ENCODE data around the gene UMAD1.
"Not testable (repeated sequence)": the region's sequence is repeated elsewhere in the genome, so short reads cannot be mapped to it uniquely, and the experiment has no call there.

UMAD1 gene

GRCh38 chr7:7653593-7654187, 13.1 kb downstream of the UMAD1 start:
- DNase-seq: no peak

DNA sequence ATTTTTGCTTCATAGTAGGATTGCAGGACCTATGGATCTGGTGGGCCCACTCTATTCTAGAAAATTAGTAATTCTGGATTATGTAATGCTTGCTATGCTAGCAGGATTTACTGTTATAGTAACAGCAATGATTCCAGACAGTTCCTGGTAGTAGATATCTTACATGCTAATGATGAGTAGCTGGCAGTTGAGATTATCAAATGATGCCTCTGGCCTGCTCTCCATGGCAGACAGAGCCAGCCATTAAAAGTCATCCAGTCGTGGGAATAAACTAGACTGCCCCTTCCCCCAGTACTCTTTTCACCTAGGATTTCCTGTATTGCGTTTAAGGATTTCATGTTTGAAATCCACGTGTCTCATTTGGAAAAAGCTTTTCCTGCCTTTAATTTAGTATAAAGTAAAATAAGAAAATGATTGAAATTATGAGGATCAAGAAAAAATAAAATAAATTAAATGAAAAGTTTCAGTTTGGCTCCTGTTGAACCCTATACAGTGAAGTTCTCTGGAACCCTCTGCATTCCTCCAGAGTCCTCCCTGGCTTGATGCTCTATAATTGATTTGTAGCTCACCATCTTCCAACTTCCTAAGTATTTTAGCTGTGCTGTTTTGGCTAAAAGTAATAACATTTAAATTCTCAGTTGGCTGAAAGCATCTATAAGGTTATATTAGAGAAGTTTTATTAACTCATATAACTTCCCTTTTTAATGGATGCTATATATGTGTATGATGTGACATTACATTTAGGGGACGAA, 14.6 kb downstream of the UMAD1 start:
- no peak for DNase-seq

GRCh38 chr7:7656459-7656858, 15.9 kb downstream of the UMAD1 start:
- not testable (repeated sequence) for DNase-seq

- no peak for DNase-seq
These were observed 22.0 kb downstream of the UMAD1 start for GRCh38 chr7:7662527-7662926.

- no peak for DNase-seq
These were observed 23.7 kb downstream of the UMAD1 start for GRCh38 chr7:7664291-7664690.

GRCh38 chr7:7665031-7665430, 24.5 kb downstream of the UMAD1 start:
- no peak for DNase-seq

- DNase-seq: no peak
These were observed 26.6 kb downstream of the UMAD1 start for GRCh38 chr7:7667187-7667586.

GRCh38 chr7:7668706-7669105, 28.2 kb downstream of the UMAD1 start:
- DNase-seq: no peak

- no peak for DNase-seq
These were observed 29.9 kb downstream of the UMAD1 start for GRCh38 chr7:7670490-7670889.

- DNase-seq: no peak
These were observed 30.8 kb downstream of the UMAD1 start for GRCh38 chr7:7671361-7671760.

DNA sequence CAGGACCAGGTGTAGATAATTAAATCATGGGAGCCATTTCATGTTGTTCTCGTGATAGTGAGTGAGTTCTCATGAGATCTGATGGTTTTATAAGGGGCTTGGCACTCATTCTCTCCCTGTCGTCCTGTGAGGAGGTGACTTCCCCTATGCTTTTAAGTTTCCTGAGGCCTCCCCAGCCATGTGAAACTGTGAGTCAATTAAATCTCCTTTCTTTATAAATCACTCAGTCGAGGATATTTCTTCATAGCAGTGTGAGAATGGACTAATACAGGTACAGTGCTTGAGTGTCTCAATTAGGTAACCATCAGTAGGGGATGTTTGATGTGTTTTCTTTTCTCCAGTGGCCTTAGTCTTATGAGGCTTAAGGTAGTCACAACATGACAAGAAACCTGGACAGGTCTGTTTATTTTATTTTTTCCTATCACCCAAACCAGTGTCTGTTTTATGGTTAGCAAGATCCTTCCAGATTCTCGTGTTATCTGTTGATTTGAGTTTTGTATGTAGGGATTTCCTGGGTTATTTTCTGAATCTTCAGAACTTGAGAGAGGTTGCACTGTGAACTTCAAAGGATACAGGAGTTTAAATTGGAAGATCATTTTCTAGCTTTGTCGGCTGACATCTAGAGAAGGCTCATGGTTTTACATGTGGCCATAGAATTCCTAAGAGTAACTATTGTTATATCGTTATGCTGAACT, 32.1 kb downstream of the UMAD1 start:
- DNase-seq: no peak

GRCh38 chr7:7673240-7673550, 32.6 kb downstream of the UMAD1 start:
- DNase-seq: no peak

- no peak for DNase-seq
These were observed 35.1 kb downstream of the UMAD1 start for GRCh38 chr7:7675686-7676085.

- not testable (repeated sequence) for DNase-seq
These were observed 39.1 kb downstream of the UMAD1 start for GRCh38 chr7:7679640-7680039.

DNA sequence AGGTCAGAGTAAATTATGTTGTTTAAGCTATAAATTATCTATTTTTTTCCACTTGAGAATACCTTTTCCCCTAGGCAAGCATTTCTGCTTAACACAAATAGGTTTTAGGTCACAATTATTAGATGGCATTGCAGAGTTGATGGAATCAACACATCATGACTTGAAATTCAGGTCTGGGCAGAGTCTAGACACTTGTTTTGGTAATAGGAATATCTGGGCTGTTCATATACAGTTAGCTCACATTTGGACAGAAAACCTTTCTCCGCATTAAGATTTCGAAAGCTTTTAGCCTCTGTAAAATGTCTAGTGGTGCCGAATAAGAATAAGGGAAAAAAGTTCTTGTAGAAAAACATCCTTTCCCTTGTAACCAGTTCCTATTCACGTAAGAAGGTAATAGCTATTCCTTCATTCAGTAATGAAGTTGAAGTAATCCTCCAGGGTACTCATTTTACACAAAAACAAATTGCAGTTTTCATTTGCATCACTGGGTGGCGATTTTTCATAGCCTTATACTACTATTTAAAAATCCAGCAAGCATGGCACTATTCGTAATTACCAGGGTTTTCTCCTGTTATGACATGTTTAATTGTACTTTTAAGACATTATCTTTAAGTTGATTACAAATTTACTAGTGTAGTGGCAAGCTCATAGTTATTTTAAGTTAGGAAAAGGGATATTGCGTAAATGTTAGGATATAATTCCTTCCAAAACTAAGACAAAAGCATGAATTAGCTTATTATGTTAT, 40.8 kb downstream of the UMAD1 start:
- DNase-seq: peak; percentile 30

GRCh38 chr7:7681936-7682329, 41.4 kb downstream of the UMAD1 start:
- no peak for DNase-seq

GRCh38 chr7:7682861-7683260, 42.3 kb downstream of the UMAD1 start:
- DNase-seq: no peak

GRCh38 chr7:7686811-7687508, 46.4 kb downstream of the UMAD1 start:
- no peak for DNase-seq

- DNase-seq: no peak
These were observed 47.2 kb downstream of the UMAD1 start for GRCh38 chr7:7687800-7688199.

DNA sequence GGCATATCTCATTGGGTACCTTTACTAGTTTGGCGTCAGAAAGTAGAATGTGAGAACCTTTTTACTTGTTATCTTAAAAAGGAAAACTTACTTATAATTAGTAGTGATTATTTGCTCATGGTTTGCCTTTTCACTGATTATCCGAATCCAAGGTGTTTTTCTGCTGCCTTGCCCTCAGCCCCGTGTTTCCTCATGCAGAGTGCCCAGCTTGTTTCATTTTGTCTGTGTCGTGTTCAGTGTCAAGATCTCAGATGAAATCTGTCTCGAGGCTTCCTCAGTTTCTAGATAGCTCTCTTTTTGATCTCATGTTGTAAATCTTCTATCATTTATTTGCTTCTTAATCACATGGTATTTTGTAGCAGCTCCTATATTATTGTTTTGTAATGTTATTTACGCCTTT, 47.8 kb downstream of the UMAD1 start:
- no peak for DNase-seq

DNA sequence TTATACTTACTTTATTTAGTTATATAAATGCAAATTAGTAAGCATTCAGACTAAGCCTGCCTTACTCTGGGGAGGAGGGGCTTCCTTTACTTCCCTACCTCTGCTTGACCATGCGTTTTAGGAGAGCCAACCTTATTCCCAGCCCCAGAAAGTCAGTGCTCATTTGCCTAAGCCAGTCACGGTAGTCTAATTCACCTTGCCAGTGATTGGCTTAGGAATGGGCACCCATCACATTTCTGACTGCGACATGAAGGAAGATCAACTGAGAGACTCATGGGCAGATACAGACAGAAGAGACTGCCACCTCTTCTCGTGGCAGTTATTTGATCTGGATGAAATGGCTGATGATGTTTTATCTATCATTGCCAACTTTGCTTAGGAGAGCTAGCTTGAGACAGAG, 48.4 kb downstream of the UMAD1 start:
- no peak for DNase-seq

DNA sequence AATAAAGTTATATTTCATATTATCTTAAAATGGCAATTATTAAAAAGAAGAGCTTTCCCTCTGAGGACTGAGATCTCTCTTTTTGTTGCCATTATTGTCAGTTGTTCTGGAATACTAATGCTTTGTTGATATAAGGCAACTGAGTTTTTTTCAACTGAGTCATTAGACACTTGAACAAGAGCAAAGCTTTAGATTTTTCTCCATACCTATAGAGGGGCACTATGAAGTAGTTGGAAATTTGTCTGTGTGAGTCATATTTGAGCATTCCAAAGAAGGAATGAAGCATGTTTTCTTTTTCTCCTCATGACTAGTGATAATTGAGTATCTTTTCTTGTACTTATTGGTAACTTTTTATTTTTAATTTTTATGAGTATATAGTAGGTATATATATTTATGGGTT, 53.3 kb downstream of the UMAD1 start:
- no peak for DNase-seq

- DNase-seq: no peak
These were observed 54.0 kb downstream of the UMAD1 start for GRCh38 chr7:7694542-7694941.
